ENCODE measurements around the gene ELP5.
A peak's percentile ranks its signal among the peaks of the same experiment; 100 is the strongest.

Gene ELP5

GRCh38 chr17:7296189-7296861, 44.3 kb downstream of the ELP5 start:
- H3K36me3 ChIP-seq (ENCODE audit: control insufficient read depth, insufficient read depth, low read length) = no peaks in the 10 kb centered on the region
- peaks cover 6% of the 10 kb centered on the region for H3K4me1 ChIP-seq (ENCODE audit: control insufficient read depth, insufficient read depth, low read length)
- H3K9me3 ChIP-seq (ENCODE audit: control insufficient read depth, insufficient read depth, low read length) = no peaks in the 10 kb centered on the region
- peak overlapping the region; percentile 30 for H3K4me3 ChIP-seq (ENCODE audit: low read depth, low read length)
- no peak overlapping the region for H3K9ac ChIP-seq (ENCODE audit: low read depth, low read length)
- H3K27me3 ChIP-seq (ENCODE audit: control insufficient read depth, insufficient read depth, low read length) = peaks cover 6% of the 10 kb centered on the region

DNA sequence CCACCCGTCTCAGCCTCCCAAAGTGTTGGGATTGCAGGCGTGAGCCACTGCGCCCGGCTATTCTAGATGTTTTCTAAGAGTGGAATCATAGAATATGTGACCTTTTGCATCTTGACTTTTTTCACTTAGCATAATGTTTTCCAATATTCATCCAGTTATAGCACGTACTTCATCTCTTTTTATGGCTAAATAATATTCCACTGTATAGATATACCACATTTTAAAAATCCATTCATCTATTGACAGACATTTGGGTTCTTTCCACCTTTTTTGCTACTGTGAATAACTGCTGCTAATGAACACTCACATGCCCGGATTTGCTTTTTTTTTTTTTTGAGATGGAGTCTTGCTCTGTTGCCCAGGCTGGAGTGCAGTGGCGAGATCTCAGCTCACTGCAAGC, 52.2 kb downstream of the ELP5 start:
- no peaks in the 10 kb centered on the region for H3K9me3 ChIP-seq (ENCODE audit: control insufficient read depth, insufficient read depth, low read length)
- H3K27me3 ChIP-seq (ENCODE audit: control insufficient read depth, insufficient read depth, low read length) = no peaks in the 10 kb centered on the region
- H3K9ac ChIP-seq (ENCODE audit: low read depth, low read length) = no peak overlapping the region
- no peaks in the 10 kb centered on the region for H3K4me1 ChIP-seq (ENCODE audit: control insufficient read depth, insufficient read depth, low read length)
- no peak overlapping the region for H3K4me3 ChIP-seq (ENCODE audit: low read depth, low read length)
- no peaks in the 10 kb centered on the region for H3K36me3 ChIP-seq (ENCODE audit: control insufficient read depth, insufficient read depth, low read length)

DNA sequence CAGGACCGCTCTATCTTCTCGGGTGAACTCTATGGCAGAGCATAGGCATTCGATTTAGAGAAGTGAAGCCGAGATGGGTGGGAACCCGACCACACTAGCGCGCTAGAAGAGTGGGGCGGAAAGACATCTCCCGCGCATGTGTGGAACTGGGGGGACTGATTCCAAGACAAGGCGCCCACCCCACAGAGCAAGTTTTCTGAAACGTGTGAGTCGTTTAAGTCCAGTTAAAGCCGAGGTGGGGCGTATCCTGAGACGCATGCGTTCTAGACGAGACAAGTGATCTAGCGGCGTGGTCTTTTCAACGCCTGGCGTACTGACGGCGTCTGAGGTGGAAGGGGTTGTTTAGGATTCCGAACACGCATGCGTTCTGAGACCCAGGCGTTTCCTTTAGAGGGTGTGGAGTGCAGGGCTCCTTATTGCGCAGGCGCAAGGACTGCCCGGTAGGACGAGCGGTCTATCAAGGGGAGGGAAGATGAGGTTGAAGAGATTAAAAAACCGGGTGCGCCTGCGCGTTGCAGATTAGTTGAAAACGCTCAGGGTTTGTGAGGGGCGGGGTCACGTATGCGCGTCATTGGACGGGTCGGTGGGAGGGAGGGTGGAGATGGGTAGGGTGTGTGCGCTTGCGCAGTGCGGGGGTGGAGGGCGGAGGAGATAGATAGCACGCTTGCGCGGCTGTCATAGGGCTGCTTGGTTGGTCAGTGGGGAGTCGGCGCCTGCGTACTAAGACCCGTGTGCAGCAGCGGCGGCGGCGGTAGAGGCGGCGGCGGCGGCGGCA, 55.1 kb downstream of the ELP5 start, which contains the start of gene EIF5A:
Gene EIF5A (plus strand): TSS at position 718 of the 775 bp plus-strand sequence. CDS start 2,008 bp downstream, outside the sequence.
- Histone ChIP-seq H3K9me3 (ENCODE audit: control insufficient read depth, insufficient read depth, low read length) (no peaks in the 10 kb centered on the region), H3K4me3 (ENCODE audit: low read depth, low read length) (peak within 1 kb of the TSS; percentile 95), H3K27me3 (ENCODE audit: control insufficient read depth, insufficient read depth, low read length) (no peaks in the 10 kb centered on the region), H3K4me1 (ENCODE audit: control insufficient read depth, insufficient read depth, low read length) (peaks cover 2% of the 10 kb centered on the region), H3K9ac (ENCODE audit: low read depth, low read length) (peak within 1 kb of the TSS; percentile 99), H3K36me3 (ENCODE audit: control insufficient read depth, insufficient read depth, low read length) (peaks cover 24% of the 10 kb centered on the region)

DNA sequence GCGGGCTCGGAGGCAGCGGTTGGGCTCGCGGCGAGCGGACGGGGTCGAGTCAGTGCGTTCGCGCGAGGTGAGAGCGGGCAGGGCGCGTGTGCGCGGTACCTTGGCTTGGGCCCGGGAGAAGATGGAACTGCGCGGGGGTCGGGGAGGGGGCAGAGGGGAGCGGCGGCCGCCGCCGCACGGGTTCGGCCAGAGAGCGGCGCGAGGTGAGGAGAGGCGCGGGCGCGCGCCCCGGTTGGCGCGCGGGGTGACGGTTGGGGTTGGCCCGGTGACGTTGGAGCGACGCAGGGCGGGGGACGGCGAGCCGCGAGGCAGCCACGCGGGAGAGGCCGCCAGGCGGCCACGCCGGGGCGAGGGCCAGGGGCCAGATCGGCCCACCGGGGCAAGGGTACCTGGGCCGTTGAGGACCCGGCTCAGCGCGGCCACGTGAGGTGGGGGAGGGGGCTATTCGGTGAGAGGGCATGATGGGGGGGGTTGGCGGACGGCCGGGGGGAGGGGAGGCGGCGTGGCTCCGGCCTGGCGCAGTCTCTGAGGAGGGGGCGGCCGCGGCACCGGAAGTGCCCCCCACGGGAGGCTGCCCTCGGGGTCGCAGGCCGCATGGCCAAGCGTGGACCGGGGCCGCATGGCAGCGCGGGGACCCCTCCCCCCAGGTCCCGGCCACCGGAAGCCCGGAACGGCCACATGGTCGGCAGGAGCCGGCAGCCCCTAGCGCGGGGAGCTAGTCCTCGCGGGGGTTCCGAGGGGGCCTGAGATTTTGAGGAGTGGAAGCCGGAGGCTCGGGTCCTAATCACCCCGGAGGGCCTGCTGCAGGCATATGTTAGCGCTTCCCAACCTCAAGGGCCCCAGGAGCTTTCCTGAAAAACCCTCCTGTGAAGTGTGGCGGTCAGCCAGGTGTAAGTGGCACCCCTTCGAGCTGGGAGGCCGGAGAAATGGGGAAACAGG, 55.9 kb downstream of the ELP5 start:
- peaks cover 2% of the 10 kb centered on the region for H3K4me1 ChIP-seq (ENCODE audit: control insufficient read depth, insufficient read depth, low read length)
- H3K36me3 ChIP-seq (ENCODE audit: control insufficient read depth, insufficient read depth, low read length) = peaks cover 31% of the 10 kb centered on the region
- no peaks in the 10 kb centered on the region for H3K9me3 ChIP-seq (ENCODE audit: control insufficient read depth, insufficient read depth, low read length)

DNA sequence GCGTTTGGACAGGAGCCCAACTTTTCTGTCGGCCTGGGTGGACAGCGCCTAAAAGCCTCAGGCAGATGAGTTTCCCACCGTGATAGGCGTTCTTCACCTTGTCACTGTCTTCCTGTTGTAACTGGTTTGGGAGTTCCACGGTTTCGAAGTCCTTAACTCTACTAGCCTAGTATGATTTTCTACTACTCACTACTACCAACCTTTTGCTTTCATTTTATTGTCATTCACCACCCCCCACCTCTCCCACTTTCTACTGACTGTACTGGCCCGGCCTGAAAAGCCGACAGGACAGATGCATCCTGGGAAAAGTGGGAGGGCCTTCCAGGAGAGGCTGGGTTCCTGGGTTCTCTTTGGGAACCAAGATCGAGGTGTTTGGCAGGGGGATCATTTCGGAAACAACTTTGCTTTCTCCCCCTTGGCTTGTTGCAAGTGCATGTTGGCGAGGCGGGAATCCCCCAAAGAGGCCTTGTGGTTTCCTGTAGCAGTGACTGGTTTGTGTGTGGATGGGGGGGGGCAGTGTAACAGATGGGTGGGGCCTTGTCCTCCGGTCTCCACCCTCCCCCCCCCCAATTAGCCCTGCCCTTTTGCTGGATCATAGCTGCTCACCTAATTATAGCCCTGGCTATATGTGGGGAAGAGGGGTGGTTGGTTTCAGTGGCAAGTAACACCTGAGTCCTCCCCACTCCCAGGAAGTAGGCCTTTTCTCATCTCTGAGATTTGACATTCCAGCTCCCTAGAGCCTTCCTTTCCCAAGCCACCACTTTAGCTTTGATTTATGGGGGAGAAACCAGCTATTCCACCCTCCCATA, 56.8 kb downstream of the ELP5 start:
- peak overlapping the region; percentile 95 for H3K4me3 ChIP-seq (ENCODE audit: low read depth, low read length)
- H3K9ac ChIP-seq (ENCODE audit: low read depth, low read length) = peak overlapping the region; percentile 99
- H3K36me3 ChIP-seq (ENCODE audit: control insufficient read depth, insufficient read depth, low read length) = peaks cover 40% of the 10 kb centered on the region
- no peaks in the 10 kb centered on the region for H3K9me3 ChIP-seq (ENCODE audit: control insufficient read depth, insufficient read depth, low read length)
- H3K27me3 ChIP-seq (ENCODE audit: control insufficient read depth, insufficient read depth, low read length) = no peaks in the 10 kb centered on the region
- H3K4me1 ChIP-seq (ENCODE audit: control insufficient read depth, insufficient read depth, low read length) = peaks cover 2% of the 10 kb centered on the region

More for the DNA sequence above, 55.9 kb downstream of the ELP5 start:
- Histone ChIP-seq H3K9ac (ENCODE audit: low read depth, low read length) (peak overlapping the region; percentile 99), H3K27me3 (ENCODE audit: control insufficient read depth, insufficient read depth, low read length) (no peaks in the 10 kb centered on the region), H3K4me3 (ENCODE audit: low read depth, low read length) (peak overlapping the region; percentile 95)

Measured in iPS-15b (cell line).